Adrenal gland (tissue), 5 donors: ENCODE data around the gene ALDH3B2.

Source experiments
- POLR2A ChIP-seq, 2 donors: fragments of 450-650 bp; IDR thresholded peaks; one replicate each; pipeline ENCODE4 v1.6.1; 2017; ENCODE audit warnings: antibody characterized with exemption in 2 of 2, mild to moderate bottlenecking in 2 of 2, moderate library complexity in 1 of 2
- TF ChIP-seq, protein P1 (sequence below), 6 experiments: fragments of 450-650 bp in 4 of 6; fragments of 200-600 bp in 2 of 6; sonication (generic) in 1 of 6; IDR thresholded peaks; 1 replicate in 5 of 6; 2 replicates in 1 of 6; pipeline versions ENCODE4 v1.5.1 to v1.8.0; 2016 to 2021; ENCODE audit warnings: antibody characterized with exemption in 6 of 6, mild to moderate bottlenecking in 2 of 6, moderate library complexity in 1 of 6
- donor health status: DM: no; HTN: no; CAD: no.

DNA sequence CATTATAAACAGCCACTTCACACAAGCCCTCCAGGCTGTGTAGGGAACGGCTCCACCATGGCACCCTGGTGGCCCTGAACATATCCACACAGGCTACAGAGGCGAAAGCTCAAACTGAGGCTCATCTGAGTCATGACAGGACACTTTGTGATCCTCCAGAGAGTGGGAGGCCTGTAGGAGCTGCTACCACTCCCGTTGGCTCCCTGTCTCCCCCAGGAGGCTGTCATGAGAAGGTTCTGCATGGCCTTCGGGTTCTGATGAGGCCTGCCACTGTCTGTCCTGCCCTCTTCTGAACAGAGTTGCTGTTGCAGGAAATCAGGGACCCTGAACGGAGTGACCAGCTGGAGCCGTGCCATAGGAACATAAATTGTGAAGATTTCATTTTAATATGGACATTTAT lies 23.8 kb upstream of the ALDH3B2 start:
- TF ChIP-seq POLR2A (IDR thresholded peaks at IDR 0.05), result no peak
- TF ChIP-seq, protein P1, sequence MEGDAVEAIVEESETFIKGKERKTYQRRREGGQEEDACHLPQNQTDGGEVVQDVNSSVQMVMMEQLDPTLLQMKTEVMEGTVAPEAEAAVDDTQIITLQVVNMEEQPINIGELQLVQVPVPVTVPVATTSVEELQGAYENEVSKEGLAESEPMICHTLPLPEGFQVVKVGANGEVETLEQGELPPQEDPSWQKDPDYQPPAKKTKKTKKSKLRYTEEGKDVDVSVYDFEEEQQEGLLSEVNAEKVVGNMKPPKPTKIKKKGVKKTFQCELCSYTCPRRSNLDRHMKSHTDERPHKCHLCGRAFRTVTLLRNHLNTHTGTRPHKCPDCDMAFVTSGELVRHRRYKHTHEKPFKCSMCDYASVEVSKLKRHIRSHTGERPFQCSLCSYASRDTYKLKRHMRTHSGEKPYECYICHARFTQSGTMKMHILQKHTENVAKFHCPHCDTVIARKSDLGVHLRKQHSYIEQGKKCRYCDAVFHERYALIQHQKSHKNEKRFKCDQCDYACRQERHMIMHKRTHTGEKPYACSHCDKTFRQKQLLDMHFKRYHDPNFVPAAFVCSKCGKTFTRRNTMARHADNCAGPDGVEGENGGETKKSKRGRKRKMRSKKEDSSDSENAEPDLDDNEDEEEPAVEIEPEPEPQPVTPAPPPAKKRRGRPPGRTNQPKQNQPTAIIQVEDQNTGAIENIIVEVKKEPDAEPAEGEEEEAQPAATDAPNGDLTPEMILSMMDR (IDR thresholded peaks at IDR 0.05), result no peak
